Progenitor cell of endocrine pancreas (in vitro differentiated cells): ENCODE measurements around the gene USF3. TPM values are rescaled to one million over a fixed set of nuclear protein-coding genes. Genes with fewer than 3 reads are reported as not detected.

Experiments used
- DNase-seq: peaks from one replicate; pipeline ENCODE4 v3.0.0; 2021; ENCODE audit warnings: low spot score; ENCODE audit not compliant: unreplicated experiment
- H3K27ac Mint-ChIP-seq: 2 replicates; pipeline ENCODE4 v1.8.0; 2021; ENCODE audit warnings: mild to moderate bottlenecking, moderate library complexity, mixed read lengths
- H3K27me3 Mint-ChIP-seq: 2 replicates; pipeline ENCODE4 v1.8.0; 2021; ENCODE audit warnings: mixed read lengths
- H3K36me3 Mint-ChIP-seq: 2 replicates; pipeline ENCODE4 v1.8.0; 2022; ENCODE audit warnings: mixed read lengths; ENCODE audit not compliant: insufficient read depth
- H3K4me1 Mint-ChIP-seq: 2 replicates; pipeline ENCODE4 v1.8.0; 2021; ENCODE audit warnings: low read depth, mixed read lengths
- H3K4me3 Mint-ChIP-seq: 2 replicates; pipeline ENCODE4 v1.8.0; 2021; ENCODE audit warnings: low read depth, mild to moderate bottlenecking, moderate library complexity, mixed read lengths
- H3K9me3 Mint-ChIP-seq: 2 replicates; pipeline ENCODE4 v1.8.0; 2021; ENCODE audit warnings: low read depth, mixed read lengths
- long read RNA-seq: library from polyadenylated mRNA; unstranded; transcript quantifications from one replicate; pipeline ENCODE4 v2.0.0, GENCODE V29; 2020
- total RNA-seq: library from RNA; stranded (reverse); gene quantifications from 2 replicates; pipeline ENCODE4 v1.2.1, GENCODE V29; 2021
- TF ChIP-seq, protein P1 (sequence below): fragments of 200-600 bp; sonication (generic); IDR thresholded peaks from one replicate; pipeline ENCODE4 v1.5.0; 2021; ENCODE audit warnings: antibody characterized with exemption, mild to moderate bottlenecking; ENCODE audit not compliant: unreplicated experiment

The USF3 gene, protein sequence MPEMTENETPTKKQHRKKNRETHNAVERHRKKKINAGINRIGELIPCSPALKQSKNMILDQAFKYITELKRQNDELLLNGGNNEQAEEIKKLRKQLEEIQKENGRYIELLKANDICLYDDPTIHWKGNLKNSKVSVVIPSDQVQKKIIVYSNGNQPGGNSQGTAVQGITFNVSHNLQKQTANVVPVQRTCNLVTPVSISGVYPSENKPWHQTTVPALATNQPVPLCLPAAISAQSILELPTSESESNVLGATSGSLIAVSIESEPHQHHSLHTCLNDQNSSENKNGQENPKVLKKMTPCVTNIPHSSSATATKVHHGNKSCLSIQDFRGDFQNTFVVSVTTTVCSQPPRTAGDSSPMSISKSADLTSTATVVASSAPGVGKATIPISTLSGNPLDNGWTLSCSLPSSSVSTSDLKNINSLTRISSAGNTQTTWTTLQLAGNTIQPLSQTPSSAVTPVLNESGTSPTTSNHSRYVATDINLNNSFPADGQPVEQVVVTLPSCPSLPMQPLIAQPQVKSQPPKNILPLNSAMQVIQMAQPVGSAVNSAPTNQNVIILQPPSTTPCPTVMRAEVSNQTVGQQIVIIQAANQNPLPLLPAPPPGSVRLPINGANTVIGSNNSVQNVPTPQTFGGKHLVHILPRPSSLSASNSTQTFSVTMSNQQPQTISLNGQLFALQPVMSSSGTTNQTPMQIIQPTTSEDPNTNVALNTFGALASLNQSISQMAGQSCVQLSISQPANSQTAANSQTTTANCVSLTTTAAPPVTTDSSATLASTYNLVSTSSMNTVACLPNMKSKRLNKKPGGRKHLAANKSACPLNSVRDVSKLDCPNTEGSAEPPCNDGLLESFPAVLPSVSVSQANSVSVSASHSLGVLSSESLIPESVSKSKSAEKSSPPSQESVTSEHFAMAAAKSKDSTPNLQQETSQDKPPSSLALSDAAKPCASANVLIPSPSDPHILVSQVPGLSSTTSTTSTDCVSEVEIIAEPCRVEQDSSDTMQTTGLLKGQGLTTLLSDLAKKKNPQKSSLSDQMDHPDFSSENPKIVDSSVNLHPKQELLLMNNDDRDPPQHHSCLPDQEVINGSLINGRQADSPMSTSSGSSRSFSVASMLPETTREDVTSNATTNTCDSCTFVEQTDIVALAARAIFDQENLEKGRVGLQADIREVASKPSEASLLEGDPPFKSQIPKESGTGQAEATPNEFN (N-terminal part only)
- 20.8 and 22.3 TPM in 2 replicates for total RNA-seq
- long read RNA-seq, partial matches to known transcripts: 0 of 9 reads
- long read RNA-seq, other reads (novel, unspliced or antisense): 9 of 9 reads

DNA sequence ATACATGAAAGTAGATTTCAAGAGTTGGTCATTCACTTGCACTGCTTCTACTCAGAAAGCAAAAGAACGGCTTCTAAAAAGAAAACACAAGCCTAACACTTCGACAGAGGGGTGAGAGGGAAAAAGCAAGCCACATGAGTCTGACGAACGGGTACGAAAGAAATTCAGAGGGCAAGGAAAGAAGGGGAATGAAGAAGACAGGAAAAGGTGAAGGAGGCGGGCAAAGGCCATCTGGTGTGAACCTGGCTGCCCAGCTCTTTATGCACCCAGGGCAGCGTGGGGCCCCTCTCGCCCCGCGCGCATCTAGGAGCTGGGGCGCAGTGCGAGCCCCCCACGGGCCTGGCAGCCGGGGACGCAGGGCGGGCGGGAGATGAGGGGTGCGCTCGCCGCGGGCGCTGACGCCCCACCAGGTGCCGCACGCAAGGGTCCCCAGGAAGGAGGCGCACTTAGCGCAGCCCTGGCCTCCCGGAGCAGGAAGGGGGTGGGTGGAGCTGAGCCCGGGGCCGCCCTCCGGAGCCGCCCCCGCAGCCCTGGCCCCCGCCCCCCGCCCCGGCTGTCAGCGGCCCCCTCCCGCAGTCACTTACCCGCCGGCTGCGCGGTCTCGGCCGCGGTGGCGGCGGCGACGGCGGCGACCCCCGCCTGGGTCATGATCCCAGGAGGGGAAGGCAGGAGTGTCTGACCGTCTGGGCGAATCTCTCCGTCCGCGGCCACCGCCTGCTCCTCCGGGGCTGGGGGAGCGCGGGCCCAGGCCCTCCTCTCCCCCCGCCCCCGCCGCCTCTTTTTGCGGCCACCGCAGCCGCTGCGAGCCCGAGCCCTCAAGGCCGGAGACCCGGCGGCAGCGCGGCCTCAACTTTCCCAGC, at the start of gene USF3:
TSS of gene USF3 (minus strand) at position 857 of the 860 bp plus-strand sequence. CDS start 21,764 bp downstream, outside the sequence.
- Mint-ChIP-seq H3K27me3 (no peaks in the 10 kb centered on the region), H3K4me1 (peaks cover 18% of the 10 kb centered on the region), H3K36me3 (peaks cover 2% of the 10 kb centered on the region), H3K9me3 (no peaks in the 10 kb centered on the region), H3K27ac (peak within 1 kb of the TSS; percentile 98), H3K4me3 (peak within 1 kb of the TSS; percentile 98)
- TF ChIP-seq, protein P1, sequence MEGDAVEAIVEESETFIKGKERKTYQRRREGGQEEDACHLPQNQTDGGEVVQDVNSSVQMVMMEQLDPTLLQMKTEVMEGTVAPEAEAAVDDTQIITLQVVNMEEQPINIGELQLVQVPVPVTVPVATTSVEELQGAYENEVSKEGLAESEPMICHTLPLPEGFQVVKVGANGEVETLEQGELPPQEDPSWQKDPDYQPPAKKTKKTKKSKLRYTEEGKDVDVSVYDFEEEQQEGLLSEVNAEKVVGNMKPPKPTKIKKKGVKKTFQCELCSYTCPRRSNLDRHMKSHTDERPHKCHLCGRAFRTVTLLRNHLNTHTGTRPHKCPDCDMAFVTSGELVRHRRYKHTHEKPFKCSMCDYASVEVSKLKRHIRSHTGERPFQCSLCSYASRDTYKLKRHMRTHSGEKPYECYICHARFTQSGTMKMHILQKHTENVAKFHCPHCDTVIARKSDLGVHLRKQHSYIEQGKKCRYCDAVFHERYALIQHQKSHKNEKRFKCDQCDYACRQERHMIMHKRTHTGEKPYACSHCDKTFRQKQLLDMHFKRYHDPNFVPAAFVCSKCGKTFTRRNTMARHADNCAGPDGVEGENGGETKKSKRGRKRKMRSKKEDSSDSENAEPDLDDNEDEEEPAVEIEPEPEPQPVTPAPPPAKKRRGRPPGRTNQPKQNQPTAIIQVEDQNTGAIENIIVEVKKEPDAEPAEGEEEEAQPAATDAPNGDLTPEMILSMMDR: peak; percentile 14
- peak; percentile 50 for DNase-seq

DNA sequence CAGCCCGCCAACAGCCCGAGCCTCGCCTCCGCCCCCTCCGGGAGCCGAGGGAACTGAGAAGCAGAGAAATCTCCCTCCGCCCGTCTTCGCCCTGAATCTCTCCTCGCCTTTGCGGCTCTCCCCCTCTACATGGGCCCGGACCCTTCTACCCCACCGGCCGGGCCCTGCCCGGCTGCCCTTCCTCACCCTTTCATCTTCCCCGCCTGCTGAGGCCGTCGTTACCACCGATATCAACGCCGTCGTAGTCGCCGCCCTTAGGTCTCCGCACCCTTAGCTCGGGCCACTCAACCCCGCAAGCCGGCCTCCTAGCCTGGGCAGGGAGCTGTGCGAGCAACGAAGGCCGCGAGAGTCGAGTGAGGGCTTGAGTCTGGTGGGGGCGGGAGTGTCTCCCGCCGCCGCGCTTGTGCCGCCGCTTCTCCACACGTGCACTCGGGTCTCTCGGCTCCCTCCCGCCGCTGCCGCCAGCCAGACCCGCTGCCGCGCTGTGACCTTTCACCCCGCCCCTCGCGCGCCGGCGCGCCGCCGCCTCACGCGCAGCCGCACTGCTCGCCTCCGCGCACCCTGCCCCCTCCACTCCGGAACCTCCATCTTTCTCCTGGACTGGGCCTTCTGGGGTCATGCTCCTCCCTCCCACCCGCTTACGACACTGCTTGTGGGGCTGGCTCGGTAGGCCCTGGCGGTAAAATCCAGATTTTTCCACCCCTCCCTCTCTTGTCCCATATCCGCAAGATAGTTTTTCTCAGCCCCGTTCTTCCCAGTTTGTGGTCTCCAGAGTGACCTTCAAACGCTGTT, 49.5 kb upstream of the USF3 start, which contains the start of gene NAA50:
TSS of gene NAA50 (minus strand) at position 494 of the 792 bp plus-strand sequence. CDS start at position 194, 300 bp downstream.
- H3K27ac Mint-ChIP-seq: peak within 1 kb of the TSS; percentile 100
- no peaks in the 10 kb centered on the region for H3K9me3 Mint-ChIP-seq
- peaks cover 38% of the 10 kb centered on the region for H3K4me1 Mint-ChIP-seq

DNA sequence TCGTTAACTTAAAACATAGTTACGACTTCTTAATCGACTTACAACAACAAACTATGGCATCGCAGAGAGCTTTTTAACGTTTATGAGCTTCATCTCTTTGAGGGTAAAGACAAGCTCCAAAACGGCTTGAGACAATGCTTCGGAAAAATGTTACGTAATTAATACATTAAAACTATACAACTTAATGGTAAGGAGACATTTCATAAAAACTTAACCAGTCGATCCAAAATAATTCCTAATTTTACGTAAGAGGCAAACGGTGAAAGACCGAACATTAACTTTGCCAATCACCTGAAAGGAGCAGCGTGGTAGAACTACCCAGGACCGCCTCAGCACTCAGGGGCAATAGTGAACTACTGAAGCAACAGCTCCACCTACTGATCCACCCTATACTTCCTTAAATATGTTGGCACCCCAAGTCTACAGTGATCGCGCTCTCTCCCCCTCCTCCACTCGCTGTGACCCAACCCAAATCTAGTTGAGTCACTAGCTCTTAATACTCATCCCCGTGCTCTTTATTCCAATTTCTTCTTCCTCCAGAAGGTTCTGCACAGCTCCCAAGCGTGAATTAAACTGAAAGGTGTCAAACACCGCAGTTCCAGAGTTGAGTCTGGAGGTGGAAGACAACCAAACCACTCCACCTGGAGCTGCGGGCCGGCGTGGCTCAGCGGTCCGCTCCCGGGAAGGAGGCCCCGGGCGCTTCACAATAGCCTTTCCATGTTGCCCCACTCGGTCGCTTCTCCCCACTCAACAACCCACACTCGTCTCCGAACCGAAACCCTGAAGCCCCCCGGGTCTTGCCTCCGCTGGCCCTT, 48.7 kb upstream of the USF3 start:
- peak overlapping the region; percentile 100 for H3K27ac Mint-ChIP-seq
- DNase-seq: peak; percentile 54

More for the DNA sequence above, 49.5 kb upstream of the USF3 start, which contains the start of gene NAA50:
- Mint-ChIP-seq H3K4me3 (peak within 1 kb of the TSS; percentile 97), H3K27me3 (no peaks in the 10 kb centered on the region), H3K36me3 (no peaks in the 10 kb centered on the region)
- peak; percentile 89 for DNase-seq
- TF ChIP-seq, protein P1: peak; percentile 1

More for the DNA sequence above, 48.7 kb upstream of the USF3 start:
- H3K4me1 Mint-ChIP-seq: peaks cover 40% of the 10 kb centered on the region
- peak overlapping the region; percentile 97 for H3K4me3 Mint-ChIP-seq
- TF ChIP-seq, protein P1: peak; percentile 69
- no peaks in the 10 kb centered on the region for H3K27me3 Mint-ChIP-seq
- H3K9me3 Mint-ChIP-seq: no peaks in the 10 kb centered on the region
- H3K36me3 Mint-ChIP-seq: no peaks in the 10 kb centered on the region
